Stimulated activated memory B cell treated with anti-CD40 and anti-IgM and Interleukin-4, amounts not matched to agents 10 μg/mL and 1 μg/mL and 100 μg/mL, for 72 hours (primary cell): ENCODE data around the gene GPA33.

Experiments
- ATAC-seq: fragments of 150-1000 bp; cut with Tn5 transposase; 2 replicates; pipeline ENCODE4 v1.10.0; 2021
- H3K27ac Mint-ChIP-seq: one replicate; pipeline ENCODE4 v1.8.0; 2022; ENCODE audit warnings: mild to moderate bottlenecking, mixed read lengths
- H3K27me3 Mint-ChIP-seq: one replicate; pipeline ENCODE4 v1.8.0; 2022; ENCODE audit warnings: mixed read lengths
- H3K36me3 Mint-ChIP-seq: one replicate; pipeline ENCODE4 v1.8.0; 2022; ENCODE audit warnings: mixed read lengths
- H3K4me1 Mint-ChIP-seq: one replicate; pipeline ENCODE4 v1.8.0; 2022; ENCODE audit warnings: mixed read lengths
- H3K4me3 Mint-ChIP-seq: one replicate; pipeline ENCODE4 v1.8.0; 2022; ENCODE audit warnings: mild to moderate bottlenecking, moderate library complexity, mixed read lengths
- H3K9me3 Mint-ChIP-seq: one replicate; pipeline ENCODE4 v1.8.0; 2022; ENCODE audit warnings: mixed read lengths

The GPA33 gene

GRCh38 chr1:167105271-167106118, 15.3 kb upstream of the GPA33 start:
- H3K4me1 Mint-ChIP-seq: peaks cover 42% of the 10 kb centered on the region
- peak overlapping the region; percentile 26 for H3K4me3 Mint-ChIP-seq
- H3K36me3 Mint-ChIP-seq: no peaks in the 10 kb centered on the region
- ATAC-seq: peak; percentile 56
- H3K27me3 Mint-ChIP-seq: peaks cover 26% of the 10 kb centered on the region
- H3K9me3 Mint-ChIP-seq: peaks cover 4% of the 10 kb centered on the region
- peak overlapping the region; percentile 1 for H3K27ac Mint-ChIP-seq

DNA sequence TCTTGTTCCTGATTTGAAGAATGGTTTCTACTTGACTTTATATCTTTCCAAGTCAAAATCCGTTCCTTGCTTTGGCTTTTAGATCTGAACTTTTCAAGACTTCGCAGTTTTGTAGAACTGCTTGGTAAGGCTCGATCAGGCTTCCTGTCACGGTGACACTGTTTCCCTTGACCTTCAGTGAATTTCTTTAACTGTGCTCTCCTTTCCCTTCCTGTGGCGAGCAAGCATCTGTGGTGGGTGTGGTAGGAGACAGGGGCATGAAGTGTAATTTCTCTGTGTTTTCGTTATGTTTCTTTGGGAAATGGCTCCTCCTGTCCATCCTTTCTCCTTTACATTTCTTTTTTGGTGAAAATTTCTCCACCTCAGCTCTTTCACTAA, 14.1 kb upstream of the GPA33 start:
- H3K4me3 Mint-ChIP-seq: no peak overlapping the region
- peak overlapping the region; percentile 6 for H3K27ac Mint-ChIP-seq
- H3K27me3 Mint-ChIP-seq: peaks cover 25% of the 10 kb centered on the region
- H3K9me3 Mint-ChIP-seq: no peaks in the 10 kb centered on the region
- no peak for ATAC-seq
- no peaks in the 10 kb centered on the region for H3K36me3 Mint-ChIP-seq
- peaks cover 31% of the 10 kb centered on the region for H3K4me1 Mint-ChIP-seq

DNA sequence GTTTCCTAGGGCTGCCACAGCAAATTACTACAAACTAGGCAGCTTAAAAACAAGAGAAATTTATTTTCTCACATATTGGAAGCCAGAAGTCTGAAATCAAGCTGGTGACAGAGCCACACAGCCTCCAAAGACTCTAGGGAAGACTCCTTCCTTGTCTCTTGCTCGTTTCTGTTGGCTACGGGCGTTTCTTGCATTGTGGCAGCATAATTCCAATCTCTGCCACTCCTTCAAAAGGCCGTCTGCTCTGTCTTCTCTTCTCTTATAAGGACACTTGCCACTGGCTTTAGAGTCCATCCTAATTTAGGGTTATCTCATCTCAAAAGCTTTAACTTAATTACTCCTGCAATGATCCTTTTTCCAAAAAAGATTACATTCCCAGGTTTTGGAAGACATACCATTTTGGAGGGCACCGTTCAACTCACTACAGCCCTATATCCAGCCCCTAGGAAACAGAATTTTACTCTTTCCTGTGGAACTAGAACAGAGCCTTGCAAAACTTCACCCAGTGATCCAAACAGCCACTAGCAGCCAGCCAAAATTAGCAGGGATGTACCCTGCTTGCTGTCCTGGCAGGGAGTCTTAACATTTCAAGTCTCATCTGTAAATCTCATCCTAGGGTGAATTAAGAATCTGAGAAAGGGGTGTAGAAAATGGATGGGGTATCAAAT, 12.9 kb upstream of the GPA33 start:
- H3K27me3 Mint-ChIP-seq: peaks cover 35% of the 10 kb centered on the region
- H3K9me3 Mint-ChIP-seq: no peaks in the 10 kb centered on the region
- no peak overlapping the region for H3K27ac Mint-ChIP-seq
- no peaks in the 10 kb centered on the region for H3K36me3 Mint-ChIP-seq
- peaks cover 23% of the 10 kb centered on the region for H3K4me1 Mint-ChIP-seq
- ATAC-seq: no peak
- no peak overlapping the region for H3K4me3 Mint-ChIP-seq

- peaks cover 23% of the 10 kb centered on the region for H3K4me1 Mint-ChIP-seq
- no peak for ATAC-seq
- H3K9me3 Mint-ChIP-seq: peaks cover 3% of the 10 kb centered on the region
- no peaks in the 10 kb centered on the region for H3K36me3 Mint-ChIP-seq
- no peak overlapping the region for H3K4me3 Mint-ChIP-seq
- H3K27ac Mint-ChIP-seq: no peak overlapping the region
- H3K27me3 Mint-ChIP-seq: peaks cover 42% of the 10 kb centered on the region
These were observed 11.6 kb upstream of the GPA33 start for GRCh38 chr1:167101754-167102153.

- Mint-ChIP-seq H3K4me1 (peaks cover 22% of the 10 kb centered on the region), H3K4me3 (no peak overlapping the region), H3K27ac (no peak overlapping the region), H3K36me3 (no peaks in the 10 kb centered on the region), H3K9me3 (peaks cover 3% of the 10 kb centered on the region), H3K27me3 (peaks cover 42% of the 10 kb centered on the region)
- no peak for ATAC-seq
These were observed 10.6 kb upstream of the GPA33 start for GRCh38 chr1:167100730-167101129.

DNA sequence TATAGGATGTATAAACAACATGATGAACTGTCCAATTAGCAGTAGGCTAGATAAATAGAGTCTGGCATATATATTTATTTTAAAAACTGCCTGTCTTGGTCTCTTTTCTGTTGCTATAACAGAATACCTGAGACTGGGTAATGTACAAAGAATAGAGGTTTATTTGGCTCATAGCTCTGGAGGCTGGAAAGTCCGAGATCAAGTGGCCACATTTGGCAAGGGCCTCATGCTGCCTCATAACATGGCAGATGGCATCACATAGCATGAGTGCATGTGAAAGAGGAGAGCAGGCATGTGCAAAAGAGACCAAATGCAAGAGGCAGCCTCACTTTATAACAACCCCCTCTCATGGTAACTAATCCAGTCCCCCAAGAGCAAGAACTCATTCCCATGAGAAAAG, 9.7 kb upstream of the GPA33 start:
- H3K4me3 Mint-ChIP-seq: no peak overlapping the region
- H3K9me3 Mint-ChIP-seq: peaks cover 3% of the 10 kb centered on the region
- ATAC-seq: no peak
- no peak overlapping the region for H3K27ac Mint-ChIP-seq
- H3K36me3 Mint-ChIP-seq: no peaks in the 10 kb centered on the region
- peaks cover 13% of the 10 kb centered on the region for H3K4me1 Mint-ChIP-seq
- H3K27me3 Mint-ChIP-seq: peaks cover 43% of the 10 kb centered on the region

- no peak overlapping the region for H3K27ac Mint-ChIP-seq
- H3K9me3 Mint-ChIP-seq: peaks cover 3% of the 10 kb centered on the region
- peaks cover 37% of the 10 kb centered on the region for H3K27me3 Mint-ChIP-seq
- H3K4me1 Mint-ChIP-seq: peaks cover 5% of the 10 kb centered on the region
- H3K4me3 Mint-ChIP-seq: no peak overlapping the region
- no peak for ATAC-seq
- H3K36me3 Mint-ChIP-seq: no peaks in the 10 kb centered on the region
These were observed 5.2 kb upstream of the GPA33 start for GRCh38 chr1:167095368-167095767.

GRCh38 chr1:167094690-167095089, 4.5 kb upstream of the GPA33 start:
- H3K36me3 Mint-ChIP-seq: no peaks in the 10 kb centered on the region
- H3K27ac Mint-ChIP-seq: no peak overlapping the region
- H3K4me1 Mint-ChIP-seq: peaks cover 10% of the 10 kb centered on the region
- peaks cover 3% of the 10 kb centered on the region for H3K9me3 Mint-ChIP-seq
- peaks cover 33% of the 10 kb centered on the region for H3K27me3 Mint-ChIP-seq
- ATAC-seq: no peak
- no peak overlapping the region for H3K4me3 Mint-ChIP-seq

DNA sequence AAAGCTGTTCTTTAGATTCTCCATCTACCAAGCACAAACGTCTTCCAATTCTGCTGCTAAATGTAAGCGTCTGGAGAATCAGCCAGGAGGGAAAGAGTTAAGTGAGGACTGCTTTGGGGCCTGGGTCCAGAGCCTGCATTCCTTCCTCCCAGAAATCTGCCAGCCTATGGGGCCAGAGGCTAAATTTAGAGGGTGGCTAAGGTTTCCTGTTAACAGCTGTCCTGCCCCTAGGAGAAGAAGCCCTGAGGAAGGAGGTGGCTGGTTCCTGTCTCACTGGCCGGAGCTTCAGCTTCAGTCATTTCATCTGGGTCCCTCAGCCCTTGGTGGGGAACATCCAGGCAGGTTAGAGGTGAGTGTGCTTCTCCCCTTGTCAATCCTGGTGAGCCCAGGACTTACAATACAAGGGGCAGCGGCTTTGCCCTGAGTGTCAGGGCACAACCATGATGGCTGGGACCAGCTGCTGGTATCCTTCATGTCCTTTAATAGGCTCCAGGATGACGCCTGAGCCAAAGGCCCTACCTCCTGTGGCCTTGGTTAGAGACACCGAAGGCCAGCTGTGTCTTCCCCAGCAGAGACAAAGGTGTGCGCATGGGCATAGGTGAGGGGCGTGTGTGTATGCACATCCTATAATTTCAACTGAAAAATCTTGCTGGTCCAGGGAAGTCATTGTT, 3.8 kb upstream of the GPA33 start, which contains the start of gene STYXL2:
Gene STYXL2 (plus strand): TSS at position 230 of the 671 bp plus-strand sequence. CDS start 775 bp downstream, outside the sequence.
- no peaks in the 10 kb centered on the region for H3K36me3 Mint-ChIP-seq
- no peak within 1 kb of the TSS for H3K4me3 Mint-ChIP-seq
- peaks cover 26% of the 10 kb centered on the region for H3K27me3 Mint-ChIP-seq
- no peak for ATAC-seq
- H3K27ac Mint-ChIP-seq: no peak within 1 kb of the TSS
- peaks cover 10% of the 10 kb centered on the region for H3K4me1 Mint-ChIP-seq
- H3K9me3 Mint-ChIP-seq: peaks cover 3% of the 10 kb centered on the region

GRCh38 chr1:167092653-167093052, 2.5 kb upstream of the GPA33 start:
- no peak for ATAC-seq
- Mint-ChIP-seq H3K4me3 (no peak overlapping the region), H3K4me1 (peaks cover 10% of the 10 kb centered on the region), H3K9me3 (peaks cover 3% of the 10 kb centered on the region), H3K36me3 (no peaks in the 10 kb centered on the region), H3K27ac (no peak overlapping the region), H3K27me3 (peaks cover 19% of the 10 kb centered on the region)

DNA sequence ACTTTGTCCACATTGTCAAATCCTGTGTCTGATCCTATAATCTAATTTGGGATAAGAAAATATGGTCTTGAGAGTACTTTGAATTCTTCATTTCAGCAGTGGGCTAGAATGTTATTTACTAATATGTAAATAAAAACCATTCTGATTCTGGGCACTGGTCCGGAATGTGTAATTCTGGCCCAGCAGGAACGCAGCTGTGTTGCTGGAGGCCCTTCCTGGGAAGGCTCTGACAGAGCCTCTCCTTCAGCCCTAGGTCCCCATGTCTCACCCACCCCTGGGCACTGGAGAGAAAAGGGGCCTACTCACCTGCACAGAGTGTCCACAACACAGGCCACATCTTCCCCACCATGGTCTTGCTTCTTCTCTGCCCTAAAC, 251 bp downstream of the GPA33 start:
- peak overlapping the region; percentile 85 for H3K27ac Mint-ChIP-seq
- no peak overlapping the region for H3K4me3 Mint-ChIP-seq
- H3K36me3 Mint-ChIP-seq: no peaks in the 10 kb centered on the region
- H3K4me1 Mint-ChIP-seq: peaks cover 10% of the 10 kb centered on the region
- ATAC-seq: no peak
- no peaks in the 10 kb centered on the region for H3K9me3 Mint-ChIP-seq
- peaks cover 6% of the 10 kb centered on the region for H3K27me3 Mint-ChIP-seq

DNA sequence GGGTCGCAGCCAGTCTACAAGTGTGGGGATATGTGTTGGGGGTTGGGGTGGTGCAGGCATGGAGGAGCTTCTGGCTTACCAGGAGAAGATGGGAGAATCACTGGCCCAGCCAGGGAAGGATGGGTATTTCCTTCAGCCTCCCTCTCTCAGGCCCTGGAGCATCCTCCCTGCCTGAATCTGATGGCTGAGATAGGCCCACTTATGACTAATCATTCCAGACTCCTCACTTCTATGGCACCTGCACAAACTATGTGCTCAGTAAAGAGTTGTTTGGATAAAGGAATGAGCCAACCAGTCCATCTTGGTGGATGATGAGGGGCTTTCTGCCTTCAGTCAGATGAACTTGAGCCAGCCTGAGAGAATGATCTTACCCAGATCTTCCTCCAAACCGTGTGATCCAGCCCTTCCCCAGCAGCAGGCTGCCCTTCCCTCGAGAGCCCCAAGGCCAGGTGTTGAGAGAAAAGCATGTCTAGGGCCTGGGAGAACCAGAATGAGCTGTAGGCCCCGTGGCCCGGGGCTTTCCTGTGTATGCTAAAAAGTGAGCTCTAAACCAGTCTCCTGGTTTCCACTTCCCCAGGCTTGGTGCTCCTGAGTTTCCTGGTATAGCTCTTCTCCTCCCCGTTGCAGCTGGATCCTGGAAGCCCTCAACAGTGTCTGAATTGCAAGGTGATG, 1.3 kb downstream of the GPA33 start:
- H3K27me3 Mint-ChIP-seq: no peaks in the 10 kb centered on the region
- no peak overlapping the region for H3K4me3 Mint-ChIP-seq
- H3K36me3 Mint-ChIP-seq: no peaks in the 10 kb centered on the region
- no peak overlapping the region for H3K27ac Mint-ChIP-seq
- ATAC-seq: no peak
- H3K4me1 Mint-ChIP-seq: peaks cover 10% of the 10 kb centered on the region
- no peaks in the 10 kb centered on the region for H3K9me3 Mint-ChIP-seq

- H3K27me3 Mint-ChIP-seq: no peaks in the 10 kb centered on the region
- no peaks in the 10 kb centered on the region for H3K9me3 Mint-ChIP-seq
- peaks cover 10% of the 10 kb centered on the region for H3K4me1 Mint-ChIP-seq
- H3K27ac Mint-ChIP-seq: no peak overlapping the region
- no peak overlapping the region for H3K4me3 Mint-ChIP-seq
- no peak for ATAC-seq
- H3K36me3 Mint-ChIP-seq: no peaks in the 10 kb centered on the region
These were observed 3.4 kb downstream of the GPA33 start for GRCh38 chr1:167086768-167087167.

DNA sequence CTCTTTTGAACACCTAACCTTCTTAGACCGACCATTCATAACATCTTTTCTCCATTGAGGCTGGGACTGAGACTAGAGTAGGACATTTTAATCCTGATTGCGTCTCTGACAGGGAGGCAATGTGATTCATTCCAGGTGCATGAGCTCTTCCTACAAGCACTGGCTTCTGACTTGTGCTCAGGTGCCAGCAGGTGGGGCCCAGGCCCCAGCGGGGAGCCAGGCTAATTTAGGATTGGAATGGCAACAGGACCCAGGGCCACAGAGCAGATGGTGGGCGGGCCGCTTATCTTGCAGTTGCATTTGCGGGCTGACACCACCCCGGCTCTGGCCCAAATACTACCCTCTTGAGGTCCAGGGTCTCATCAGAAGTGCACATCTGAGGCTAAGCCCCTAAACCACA, 4.1 kb downstream of the GPA33 start:
- ATAC-seq: no peak
- Mint-ChIP-seq H3K36me3 (no peaks in the 10 kb centered on the region), H3K27ac (no peak overlapping the region), H3K4me1 (peaks cover 10% of the 10 kb centered on the region), H3K27me3 (no peaks in the 10 kb centered on the region), H3K4me3 (no peak overlapping the region), H3K9me3 (no peaks in the 10 kb centered on the region)

- no peaks in the 10 kb centered on the region for H3K27me3 Mint-ChIP-seq
- H3K9me3 Mint-ChIP-seq: no peaks in the 10 kb centered on the region
- no peak overlapping the region for H3K27ac Mint-ChIP-seq
- no peak overlapping the region for H3K4me3 Mint-ChIP-seq
- H3K36me3 Mint-ChIP-seq: no peaks in the 10 kb centered on the region
- no peaks in the 10 kb centered on the region for H3K4me1 Mint-ChIP-seq
- no peak for ATAC-seq
These were observed 5.4 kb downstream of the GPA33 start for GRCh38 chr1:167084757-167085156.
